HUES64 (cell line): ENCODE data around the gene WTIP. TPM values are rescaled to one million over a fixed set of nuclear protein-coding genes. Genes with fewer than 3 reads are reported as not detected.
"Not testable (repeated sequence)": the region's sequence is repeated elsewhere in the genome, so short reads cannot be mapped to it uniquely, and the experiment has no call there.

ENCODE experiments used
- H3K27ac ChIP-seq: 2 replicates; pipeline ENCODE4 v1.7.0; 2013; ENCODE audit warnings: low read depth, low read length, inconsistent platforms
- H3K27me3 ChIP-seq: 2 replicates; pipeline ENCODE4 v1.6.1; 2013; ENCODE audit warnings: mild to moderate bottlenecking, low read length; ENCODE audit not compliant: insufficient read depth
- H3K36me3 ChIP-seq: 2 replicates; pipeline ENCODE4 v1.6.1; 2013; ENCODE audit warnings: mild to moderate bottlenecking, low read length; ENCODE audit not compliant: insufficient read depth
- H3K4me1 ChIP-seq: 2 replicates; pipeline ENCODE4 v1.6.1; 2013; ENCODE audit warnings: mild to moderate bottlenecking, low read length, moderate library complexity; ENCODE audit not compliant: insufficient read depth
- H3K4me3 ChIP-seq: 2 replicates; pipeline ENCODE4 v1.5.1; 2013; ENCODE audit warnings: mild to moderate bottlenecking, low read length, moderate library complexity
- H3K9ac ChIP-seq: 2 replicates; pipeline ENCODE4 v1.6.1; 2013; ENCODE audit warnings: mild to moderate bottlenecking, low read depth, low read length
- H3K9me3 ChIP-seq: 2 replicates; pipeline ENCODE4 v1.6.1; 2013; ENCODE audit warnings: low read depth, low read length; ENCODE audit not compliant: insufficient read depth
- WGBS: fragments of 150-250, 120-280 bp; methylation state at CpG from one replicate; pipeline ENCODE4 v1.1.7; 2013; ENCODE audit warnings: missing lambda C conversion rate; 5-methylcytosine and 5-hydroxymethylcytosine counted together
- polyA plus RNA-seq, 2 experiments: library from polyadenylated mRNA; stranded (reverse); fragments of 50-300 nt; gene quantifications; one replicate each; pipeline ENCODE4 v1.2.3, GENCODE V29; 2013

The WTIP gene
- polyA plus RNA-seq (2013, experiment 1 of 2), result 11.6 TPM
- polyA plus RNA-seq (2013, experiment 2 of 2), result 10.6 TPM

DNA sequence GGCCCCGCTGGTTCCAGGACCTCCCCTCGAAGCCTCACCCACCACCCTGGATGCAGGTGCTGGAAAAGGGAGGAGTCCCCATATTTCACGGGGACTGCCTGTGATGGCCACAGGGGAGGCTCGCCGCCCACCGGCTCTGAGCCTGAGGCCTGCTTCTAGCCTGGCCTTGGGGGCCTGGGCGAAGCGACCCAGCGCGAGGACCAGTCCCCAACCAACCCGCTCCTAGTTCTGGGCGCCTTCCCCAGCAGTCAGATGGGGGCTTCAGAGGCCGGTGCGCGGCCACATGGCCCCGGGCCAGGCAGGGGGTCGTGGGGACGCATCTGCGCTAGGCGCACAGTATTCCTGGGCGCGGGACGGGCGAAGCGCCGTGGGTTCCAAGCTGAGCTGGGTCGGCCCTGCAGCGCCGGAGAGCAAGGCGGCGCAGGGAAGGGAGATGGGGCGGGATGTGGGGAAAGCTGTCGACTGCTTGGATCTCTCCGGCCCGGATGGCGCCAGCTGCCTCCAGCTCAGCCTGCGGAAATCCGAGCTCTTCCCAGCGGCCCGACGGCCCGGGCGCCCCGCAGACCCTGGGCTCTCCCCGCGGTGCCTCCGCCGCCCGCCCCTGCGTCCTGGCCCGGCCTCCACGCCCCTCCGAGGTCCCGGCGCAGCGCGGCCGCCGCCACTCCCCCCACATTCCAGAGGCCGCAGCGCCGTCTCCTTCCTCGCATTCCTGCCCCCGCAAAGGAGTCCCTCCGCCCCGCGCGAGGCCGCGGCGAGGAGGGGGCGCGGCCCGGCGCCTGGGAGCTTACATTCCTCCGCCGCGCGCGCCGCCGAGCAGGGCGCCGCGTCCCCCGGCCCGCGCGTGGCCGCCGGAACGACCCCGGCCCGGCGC is at the start of gene WTIP:
Gene WTIP, plus strand, starts transcription at position 788 of the 871 bp plus-strand sequence. CDS start 217 bp downstream, outside the sequence.
- Histone ChIP-seq H3K4me1 (peaks cover 10% of the 10 kb centered on the region; the same call in 1 of the 2 replicates), H3K36me3 (no peaks in the 10 kb centered on the region), H3K9ac (peak within 1 kb of the TSS; percentile 87), H3K27me3 (peaks cover 26% of the 10 kb centered on the region), H3K9me3 (no peaks in the 10 kb centered on the region), H3K4me3 (peak within 1 kb of the TSS; percentile 81), H3K27ac (peak within 1 kb of the TSS; percentile 91)
- WGBS, result 3% methylated on average over 95 of the region's 95 CpGs

DNA sequence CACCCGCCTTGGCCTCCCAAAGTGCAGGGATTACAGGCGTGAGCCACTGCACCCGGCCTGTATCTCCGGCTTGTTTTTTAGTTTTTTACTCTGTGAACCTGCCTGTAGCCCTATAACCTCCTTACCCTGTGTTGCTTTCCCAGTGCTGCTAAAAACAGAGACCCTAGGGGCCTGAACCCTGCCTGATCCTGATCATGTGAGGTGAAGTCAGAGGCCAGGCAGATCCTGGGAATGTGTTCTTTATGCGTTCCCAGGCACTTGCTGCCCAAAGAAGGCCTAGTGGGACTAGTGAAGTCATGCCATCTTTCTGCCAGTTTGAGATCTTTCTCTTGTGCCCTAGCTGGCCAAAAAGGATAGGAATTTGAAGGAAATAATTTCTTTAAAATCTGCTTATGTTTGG is 48.8 kb upstream of the WTIP start:
- WGBS, result 93% methylated on average over 5 of the region's 5 CpGs
- Histone ChIP-seq H3K27me3 (no peaks in the 10 kb centered on the region), H3K9me3 (no peaks in the 10 kb centered on the region), H3K36me3 (peaks cover 77% of the 10 kb centered on the region), H3K9ac (no peak overlapping the region), H3K27ac (no peak overlapping the region), H3K4me3 (no peak overlapping the region), H3K4me1 (peaks cover 12% of the 10 kb centered on the region)

DNA sequence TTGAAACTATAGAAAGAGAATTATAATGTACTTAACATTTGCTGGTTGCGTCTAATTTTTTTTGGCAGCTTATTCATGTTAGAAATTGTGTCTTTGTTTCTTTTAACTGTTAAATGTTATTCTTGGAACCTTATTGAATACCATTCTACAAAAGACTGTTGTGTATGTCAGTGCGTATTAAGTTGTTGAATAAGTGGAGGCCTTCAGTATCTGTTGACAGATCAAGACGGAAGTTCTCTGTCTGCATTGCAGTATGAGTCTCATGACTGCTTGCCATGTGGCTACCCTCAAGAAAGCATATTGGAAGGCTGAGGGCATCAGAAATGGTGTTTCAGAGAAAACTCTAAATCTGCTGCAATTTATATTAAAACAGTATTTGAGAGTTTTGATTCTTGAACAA is 44.8 kb upstream of the WTIP start:
- Histone ChIP-seq H3K27me3 (no peaks in the 10 kb centered on the region), H3K36me3 (peaks cover 96% of the 10 kb centered on the region), H3K4me1 (no peaks in the 10 kb centered on the region), H3K9me3 (no peaks in the 10 kb centered on the region), H3K27ac (no peak overlapping the region), H3K4me3 (no peak overlapping the region), H3K9ac (no peak overlapping the region)
- WGBS, result 98% methylated on average over 3 of the region's 3 CpGs

DNA sequence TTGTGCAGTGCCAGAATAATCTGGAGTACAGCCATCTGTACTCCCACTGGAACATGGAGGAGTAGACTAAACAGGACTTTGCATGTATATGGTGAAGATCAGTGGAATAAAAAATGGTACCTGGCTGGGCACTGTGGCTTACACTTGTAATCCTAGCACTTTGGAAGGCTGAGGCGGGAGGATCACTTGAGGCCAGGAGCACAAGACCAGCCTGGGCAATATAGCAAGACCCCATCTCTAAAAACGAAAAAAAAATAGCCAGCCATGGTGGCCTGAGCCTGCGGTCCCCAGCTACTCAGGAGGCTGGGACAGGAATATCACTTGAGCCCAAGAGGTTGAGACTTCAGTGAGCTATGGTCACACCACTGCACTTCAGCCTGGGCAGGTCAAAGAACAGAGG is 33.4 kb upstream of the WTIP start:
- Histone ChIP-seq H3K36me3 (peaks cover 97% of the 10 kb centered on the region), H3K27ac (no peak overlapping the region), H3K27me3 (no peaks in the 10 kb centered on the region), H3K9ac (no peak overlapping the region), H3K4me1 (no peaks in the 10 kb centered on the region), H3K9me3 (no peaks in the 10 kb centered on the region), H3K4me3 (no peak overlapping the region)
- WGBS, result 95% methylated on average over 3 of the region's 3 CpGs

DNA sequence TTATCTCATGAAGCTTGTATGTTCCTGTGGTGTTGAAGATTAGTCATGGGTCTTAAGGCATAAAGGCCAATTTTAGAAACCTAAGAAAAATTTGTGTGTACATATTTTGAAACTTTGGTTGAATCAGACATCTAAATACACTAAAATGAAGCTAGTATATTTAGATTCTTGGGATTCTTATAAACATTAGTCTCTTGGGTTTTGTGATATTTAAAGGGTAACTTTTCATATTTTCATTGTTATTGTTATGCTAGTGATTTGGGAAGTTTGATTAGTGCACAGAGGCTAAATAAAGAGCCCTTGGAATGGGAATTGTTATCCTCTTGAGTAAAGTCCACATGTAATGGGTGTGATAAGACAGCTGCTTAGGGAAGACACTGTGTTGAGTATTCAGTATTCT is 28.8 kb upstream of the WTIP start:
- Histone ChIP-seq H3K27ac (no peak overlapping the region), H3K36me3 (peaks cover 91% of the 10 kb centered on the region), H3K4me1 (no peaks in the 10 kb centered on the region), H3K9me3 (no peaks in the 10 kb centered on the region), H3K27me3 (no peaks in the 10 kb centered on the region), H3K9ac (no peak overlapping the region), H3K4me3 (no peak overlapping the region)

DNA sequence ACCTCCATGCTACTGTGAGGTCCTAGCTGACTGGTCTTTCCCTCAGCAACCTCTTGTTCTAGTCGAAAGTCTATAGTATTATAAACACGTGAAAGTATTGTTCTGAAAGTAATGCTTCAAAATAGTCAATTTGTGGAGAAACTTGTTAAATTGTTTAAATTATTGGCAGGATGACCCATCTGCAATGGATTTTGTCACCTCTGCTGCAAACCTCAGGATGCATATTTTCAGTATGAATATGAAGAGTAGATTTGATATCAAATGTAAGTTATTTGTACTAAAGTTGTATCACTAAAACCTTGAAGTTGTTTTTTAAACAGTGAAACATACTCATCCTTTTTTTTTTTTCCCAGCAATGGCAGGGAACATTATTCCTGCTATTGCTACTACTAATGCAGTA is 27.5 kb upstream of the WTIP start:
- H3K27ac ChIP-seq, result no peak overlapping the region
- H3K27me3 ChIP-seq, result no peaks in the 10 kb centered on the region
- 95% methylated on average over 2 of the region's 2 CpGs for whole genome bisulfite sequencing
- H3K9ac ChIP-seq, result no peak overlapping the region
- H3K4me1 ChIP-seq, result no peaks in the 10 kb centered on the region
- no peaks in the 10 kb centered on the region for H3K9me3 ChIP-seq
- peaks cover 89% of the 10 kb centered on the region for H3K36me3 ChIP-seq
- H3K4me3 ChIP-seq, result no peak overlapping the region

DNA sequence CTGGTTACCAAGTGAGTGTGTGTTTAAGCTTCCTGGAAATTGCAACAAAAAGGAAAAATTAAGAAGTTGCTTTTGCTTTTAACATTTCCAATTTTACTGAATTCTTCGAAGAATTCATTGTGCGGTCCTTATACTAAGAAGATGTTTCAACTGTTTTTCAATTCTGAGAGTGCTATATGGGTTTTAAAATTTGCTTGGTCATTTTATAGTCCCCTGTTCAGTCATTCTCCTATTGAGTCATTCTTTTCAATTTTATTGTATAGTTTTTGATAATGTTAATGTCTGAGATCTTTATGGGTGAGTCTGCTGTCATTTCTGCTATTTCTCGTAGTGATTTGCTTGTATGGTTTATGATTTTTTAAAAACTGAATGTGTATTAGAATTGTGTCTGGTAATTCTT is 26.9 kb upstream of the WTIP start:
- WGBS, result 98% methylated on average over 3 of the region's 3 CpGs

DNA sequence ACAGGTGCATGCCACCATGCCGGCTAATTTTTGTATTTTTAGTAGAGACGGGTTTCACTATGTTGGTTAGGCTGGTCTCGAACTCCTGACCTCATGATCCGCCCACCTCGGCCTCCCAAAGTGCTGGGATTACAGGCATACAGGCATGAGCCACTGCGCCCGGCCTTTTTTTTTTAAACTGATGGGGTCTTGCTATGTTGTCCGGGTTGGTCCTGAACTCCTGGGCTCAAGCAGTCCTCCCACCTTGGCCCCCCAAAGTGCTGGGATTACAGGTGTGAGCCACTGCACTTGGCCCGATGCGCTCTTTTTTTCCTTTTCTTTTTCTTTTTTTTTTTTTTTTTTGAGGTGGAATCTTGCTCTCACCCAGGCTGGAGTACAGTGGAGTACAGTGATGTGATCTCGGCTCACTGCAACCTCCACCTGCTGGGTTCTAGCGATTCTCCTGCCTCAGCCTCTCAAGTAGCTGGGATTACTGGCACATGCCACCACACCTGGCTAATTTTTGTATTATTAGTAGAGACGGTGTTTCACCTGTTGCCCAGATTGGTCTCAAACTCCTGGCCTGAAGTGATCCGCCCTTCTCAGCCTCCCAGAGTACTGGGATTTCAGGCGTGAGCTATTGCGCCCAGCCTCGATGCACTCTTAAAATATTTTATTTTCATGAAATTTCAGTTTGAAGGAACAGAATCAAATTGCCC is 25.6 kb upstream of the WTIP start:
- not testable (repeated sequence) for H3K4me3 ChIP-seq, H3K27me3 ChIP-seq, H3K4me1 ChIP-seq, H3K9me3 ChIP-seq, H3K27ac ChIP-seq, H3K9ac ChIP-seq
- H3K36me3 ChIP-seq, result peaks cover 89% of the 10 kb centered on the region
- 92% methylated on average over 17 of the region's 17 CpGs for WGBS

More for the DNA sequence above, 26.9 kb upstream of the WTIP start:
- Histone ChIP-seq H3K9ac (no peak overlapping the region), H3K4me3 (no peak overlapping the region), H3K27me3 (no peaks in the 10 kb centered on the region), H3K27ac (no peak overlapping the region), H3K36me3 (peaks cover 89% of the 10 kb centered on the region), H3K9me3 (no peaks in the 10 kb centered on the region), H3K4me1 (no peaks in the 10 kb centered on the region)

DNA sequence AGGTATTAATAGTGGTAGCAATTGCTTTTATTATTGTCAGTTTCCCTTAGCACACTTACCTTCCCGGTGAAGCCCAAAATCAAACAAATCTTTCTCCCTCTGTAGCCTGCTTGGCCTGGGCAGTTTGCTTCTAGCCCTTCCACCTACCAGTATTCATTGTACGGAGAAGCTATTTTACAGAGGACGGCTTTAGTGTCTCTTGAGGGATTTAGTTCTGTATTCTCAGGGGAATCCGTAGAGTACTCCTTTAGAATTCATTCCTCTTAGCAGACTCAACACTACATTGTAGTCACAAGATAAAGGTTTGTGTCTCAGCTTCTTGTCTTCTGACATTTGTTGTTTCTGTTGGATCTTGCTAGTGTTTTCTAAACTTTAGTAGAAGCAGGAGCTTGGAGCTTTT is 24.1 kb upstream of the WTIP start:
- 100% methylated on average over 1 of the region's 4 CpGs for WGBS
- no peaks in the 10 kb centered on the region for H3K27me3 ChIP-seq
- H3K27ac ChIP-seq, result no peak overlapping the region
- no peak overlapping the region for H3K9ac ChIP-seq
- H3K4me3 ChIP-seq, result no peak overlapping the region
- H3K4me1 ChIP-seq, result no peaks in the 10 kb centered on the region
- peaks cover 91% of the 10 kb centered on the region for H3K36me3 ChIP-seq
- no peaks in the 10 kb centered on the region for H3K9me3 ChIP-seq

DNA sequence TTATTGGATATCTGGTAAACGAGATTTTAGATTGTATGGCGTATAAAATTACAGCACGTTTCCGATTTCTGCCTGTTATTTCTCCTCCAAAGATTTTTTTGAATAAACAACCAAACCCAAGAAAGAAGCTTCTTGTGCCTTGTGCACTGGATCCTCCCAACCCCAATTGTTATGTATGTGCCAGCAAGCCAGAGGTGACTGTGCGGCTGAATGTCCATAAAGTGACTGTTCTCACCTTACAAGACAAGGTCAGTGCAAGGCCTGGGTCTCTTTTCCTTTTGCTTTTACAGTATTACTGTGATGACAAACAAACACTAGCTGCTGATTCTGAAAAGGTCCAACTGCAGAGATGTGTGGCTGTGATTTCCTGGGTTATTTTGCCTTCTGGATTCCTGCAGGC is 22.9 kb upstream of the WTIP start:
- Histone ChIP-seq H3K27me3 (no peaks in the 10 kb centered on the region), H3K36me3 (peaks cover 91% of the 10 kb centered on the region), H3K9me3 (no peaks in the 10 kb centered on the region), H3K4me3 (no peak overlapping the region), H3K9ac (no peak overlapping the region), H3K4me1 (no peaks in the 10 kb centered on the region), H3K27ac (no peak overlapping the region)
- WGBS, result 95% methylated on average over 5 of the region's 5 CpGs

DNA sequence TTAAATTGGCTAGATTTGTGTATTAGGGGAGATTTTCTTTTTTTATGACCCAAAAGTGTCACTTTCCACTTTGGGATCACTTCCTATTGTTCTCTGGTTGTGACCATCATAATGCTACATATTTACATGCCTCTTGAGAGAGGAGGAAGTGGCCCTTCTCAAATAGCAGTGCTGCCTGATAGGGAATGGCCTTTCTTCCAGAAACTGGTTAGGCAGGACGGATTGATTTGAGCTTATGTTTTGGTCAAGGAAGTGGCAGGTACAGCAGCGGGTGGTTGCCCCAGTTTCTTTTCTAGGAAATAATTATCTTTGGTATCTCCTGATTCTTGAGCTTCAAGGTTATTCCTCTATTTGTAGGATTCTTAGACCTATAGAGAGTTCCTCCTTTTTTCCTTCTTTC is 21.9 kb upstream of the WTIP start:
- no peaks in the 10 kb centered on the region for H3K4me1 ChIP-seq
- H3K27me3 ChIP-seq, result no peaks in the 10 kb centered on the region
- H3K36me3 ChIP-seq, result peaks cover 91% of the 10 kb centered on the region
- no peaks in the 10 kb centered on the region for H3K9me3 ChIP-seq
- no peak overlapping the region for H3K4me3 ChIP-seq
- WGBS, result 92% methylated on average over 2 of the region's 2 CpGs
- no peak overlapping the region for H3K27ac ChIP-seq
- no peak overlapping the region for H3K9ac ChIP-seq
